Erythroblast (primary cell): ENCODE measurements around the gene CCSER1.

Source experiments
- GATA1 ChIP-seq: IDR thresholded peaks from 2 replicates; pipeline ENCODE4 v1.6.1; 2011; ENCODE audit warnings: low read depth, mild to moderate bottlenecking, control low read depth, low read length, moderate library complexity
- POLR2A ChIP-seq: IDR thresholded peaks from 2 replicates; pipeline ENCODE4 v1.6.1; 2011; ENCODE audit warnings: mild to moderate bottlenecking, low read length

GRCh38 chr4:90544532-90545045, 417.4 kb downstream of the CCSER1 start:
- no peak for TF ChIP-seq POLR2A
- TF ChIP-seq GATA1, result no peak
